Heart right ventricle (tissue), 16 donors: ENCODE results near the gene TPRA1. TPM values are rescaled to one million over a fixed set of nuclear protein-coding genes. Genes with fewer than 3 reads are reported as not detected.

Experiments used
- ATAC-seq, 8 donors: fragments of 200-7000 bp; cut with Tn5 transposase; one replicate each; pipeline ENCODE4 v1.9.1; 2020; ENCODE audit warnings: mild to moderate bottlenecking in 8 of 8, moderate library complexity in 8 of 8, moderate number of reproducible peaks in 1 of 8
- DNase-seq, 2 donors: peaks; one replicate each; pipeline ENCODE4 v3.0.0-alpha.2; 2020
- H3K27ac ChIP-seq, 10 donors: fragments of 200-600 bp; sonication (generic) in 2 of 10; one replicate each; pipeline versions ENCODE4 v1.5.0 to v1.8.0; 2020 to 2022; ENCODE audit warnings: mild to moderate bottlenecking in 3 of 10
- H3K27me3 ChIP-seq, 7 donors: fragments of 200-600 bp; one replicate each; pipeline ENCODE4 v1.8.0; 2021 to 2022; ENCODE audit warnings: mild to moderate bottlenecking in 2 of 7
- H3K36me3 ChIP-seq, 9 donors: fragments of 200-600 bp; sonication (generic) in 1 of 9; one replicate each; pipeline versions ENCODE4 v1.5.0 to v1.8.0; 2020 to 2022; ENCODE audit warnings: mild to moderate bottlenecking in 2 of 9
- H3K4me1 ChIP-seq, 9 donors: fragments of 200-600 bp; sonication (generic) in 1 of 9; one replicate each; pipeline versions ENCODE4 v1.5.0 to v1.8.0; 2020 to 2022; ENCODE audit warnings: mild to moderate bottlenecking in 4 of 9
- H3K4me3 ChIP-seq, 10 donors: fragments of 200-600 bp; sonication (generic) in 2 of 10; one replicate each; pipeline versions ENCODE4 v1.5.0 to v1.8.0; 2020 to 2022; ENCODE audit warnings: mild to moderate bottlenecking in 7 of 10, moderate library complexity in 2 of 10
- H3K9me3 ChIP-seq, 11 donors: fragments of 200-600 bp in 10 of 11; sonication (generic) in 2 of 11; one replicate each; pipeline versions ENCODE4 v1.5.0 to v1.8.0; 2013 to 2022; ENCODE audit warnings: mild to moderate bottlenecking in 2 of 11, control low read depth in 1 of 11, moderate library complexity in 1 of 11
- WGBS, 2 donors: extraction: QIAGEN DNeasy Blood & Tissue Kit; methylation state at CpG; one replicate each; pipeline ENCODE4 v1.1.7; 2013; ENCODE audit warnings: inconsistent platforms in 1 of 2; 5-methylcytosine and 5-hydroxymethylcytosine counted together
- intact Hi-C, 10 donors: fragments of 100-400 bp; cut with DNase I; formaldehyde crosslinking; loops; one replicate each; pipeline versions ENCODE4 v1.11.1 to v1.14.2; 2022
- polyA plus RNA-seq, 2 donors: library from polyadenylated mRNA; stranded (reverse); fragments of 200-250 nt; gene quantifications; one replicate each; pipeline ENCODE4 v1.2.3, GENCODE V29; 2013
- total RNA-seq, 10 donors: library from RNA; stranded (reverse); fragmentation: NEBNext Ultra II Directional in 3 of 10; extraction: Animal tissue kit (Norgen Biotek cat#: 25700) in 3 of 10; gene quantifications; one replicate each; pipeline versions ENCODE4 v1.2.1 to v1.2.4, GENCODE V29; 2021 to 2023
- TF ChIP-seq, protein P1 (sequence below), 9 donors: fragments of 200-600 bp; sonication (generic) in 2 of 9; IDR thresholded peaks; one replicate each; pipeline versions ENCODE4 v1.5.0 to v1.8.0; 2021 to 2022; ENCODE audit warnings: antibody characterized with exemption in 9 of 9, mild to moderate bottlenecking in 5 of 9, moderate library complexity in 1 of 9
- donor health status: Arrhythmogenic right ventricular cardiomyopathy.
- donor health status: ischemic (EF 13 %, LVEDD 7.1; RV severe dilation, severe dysfunction).
- donor health status: healthy with polysubstance abuse.
- donor health status: DM: no; HTN: yes; CAD: no.
- donor health status: DM: no; HTN: no; CAD: no.
- donor health status: ischemic (EF 25% LVEDD 6.9; RV normal size, moderate dysfunction).
- donor health status: ischemic (EF 25% LVEDD 5.7; RV mildly dilated, moderate dysfunction).
- donor health status: healthy.
- donor health status: DM: yes; HTN: yes; CAD: no.
- donor health status: Ischemic cardiomyopathy.
- donor health status: ischemic (EF 35%, LVEDD 5.7; RV mildly dilated, moderate dysfunction).
- donor health status: nonischemic (EF 11% LVEDD 7.7; RV severe dilation, severe dysfunction).
- donor health status: DM: yes; HTN: yes; CAD: no.
- donor health status: PGD.
- donor health status: ischemic (EF 29% LVEDD 5.4; RV normal size, mild dysfunction).
- donor health status: nonischemic (EF 23%, LVEDD 6.1; RV moderate dilation, normal function).

Gene TPRA1
- total and polyA plus RNA-seq, 12 donors = 11.0 to 26.0 (median 17.3) TPM

DNA sequence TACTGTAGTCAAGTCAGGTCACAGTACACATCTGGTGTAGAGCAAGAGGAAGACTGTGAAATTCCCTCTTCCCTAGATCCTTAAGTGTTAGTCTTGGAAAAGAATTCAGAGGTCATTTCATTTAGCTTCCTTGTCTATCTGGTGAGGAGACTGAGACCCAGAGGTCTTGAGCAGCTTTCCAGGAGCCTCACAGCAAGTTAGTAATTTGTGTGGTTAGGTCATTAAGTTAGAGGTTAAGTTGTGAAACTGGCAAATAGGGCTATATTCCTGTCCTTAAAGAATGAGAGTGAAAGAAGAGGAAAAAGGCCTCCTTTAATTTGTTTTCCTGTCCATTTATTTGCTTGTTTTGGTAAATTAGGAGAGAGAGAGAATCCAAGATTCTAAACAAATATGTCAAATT lies 47.4 kb upstream of the TPRA1 start:
- no peaks in the 10 kb centered on the region for H3K4me1 ChIP-seq
- TF ChIP-seq, protein P1, sequence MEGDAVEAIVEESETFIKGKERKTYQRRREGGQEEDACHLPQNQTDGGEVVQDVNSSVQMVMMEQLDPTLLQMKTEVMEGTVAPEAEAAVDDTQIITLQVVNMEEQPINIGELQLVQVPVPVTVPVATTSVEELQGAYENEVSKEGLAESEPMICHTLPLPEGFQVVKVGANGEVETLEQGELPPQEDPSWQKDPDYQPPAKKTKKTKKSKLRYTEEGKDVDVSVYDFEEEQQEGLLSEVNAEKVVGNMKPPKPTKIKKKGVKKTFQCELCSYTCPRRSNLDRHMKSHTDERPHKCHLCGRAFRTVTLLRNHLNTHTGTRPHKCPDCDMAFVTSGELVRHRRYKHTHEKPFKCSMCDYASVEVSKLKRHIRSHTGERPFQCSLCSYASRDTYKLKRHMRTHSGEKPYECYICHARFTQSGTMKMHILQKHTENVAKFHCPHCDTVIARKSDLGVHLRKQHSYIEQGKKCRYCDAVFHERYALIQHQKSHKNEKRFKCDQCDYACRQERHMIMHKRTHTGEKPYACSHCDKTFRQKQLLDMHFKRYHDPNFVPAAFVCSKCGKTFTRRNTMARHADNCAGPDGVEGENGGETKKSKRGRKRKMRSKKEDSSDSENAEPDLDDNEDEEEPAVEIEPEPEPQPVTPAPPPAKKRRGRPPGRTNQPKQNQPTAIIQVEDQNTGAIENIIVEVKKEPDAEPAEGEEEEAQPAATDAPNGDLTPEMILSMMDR (IDR thresholded peaks at IDR 0.05) = no peak
- no peak overlapping the region for H3K4me3 ChIP-seq
- peaks cover 0 to 5% (median 0%) of the 10 kb centered on the region in 7 donors for H3K27me3 ChIP-seq
- no peak for DNase-seq
- ATAC-seq = no peak
- no peaks in the 10 kb centered on the region for H3K9me3 ChIP-seq
- intact Hi-C loops = no loop called here
- no peak overlapping the region for H3K27ac ChIP-seq
- no peaks in the 10 kb centered on the region for H3K36me3 ChIP-seq

DNA sequence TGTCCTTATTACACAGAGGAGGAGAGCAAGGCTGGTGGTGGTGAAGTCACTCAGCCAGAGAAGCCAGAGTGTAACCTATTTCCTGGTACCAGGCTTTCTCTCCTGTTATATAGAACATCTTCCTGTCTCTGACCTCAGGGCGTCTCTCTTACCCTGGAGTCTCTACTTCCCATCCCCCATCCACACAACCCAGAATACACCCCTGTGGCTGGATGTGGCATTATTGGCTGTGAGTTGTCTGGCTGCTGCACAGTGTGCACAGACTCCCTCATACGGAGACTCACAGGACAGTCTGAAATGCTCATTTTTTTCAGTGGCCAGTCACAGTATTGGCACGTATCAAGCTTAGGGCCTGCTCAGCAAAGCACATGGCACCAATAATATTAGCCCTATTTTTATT lies 47.0 kb upstream of the TPRA1 start:
- no peaks in the 10 kb centered on the region for H3K9me3 ChIP-seq
- TF ChIP-seq, protein P1 (IDR thresholded peaks at IDR 0.05) = no peak
- no peaks in the 10 kb centered on the region for H3K4me1 ChIP-seq
- intact Hi-C loops = no loop called here
- no peak overlapping the region for H3K4me3 ChIP-seq
- ATAC-seq = no peak
- DNase-seq = no peak
- peaks cover 0 to 7% (median 3%) of the 10 kb centered on the region in 7 donors for H3K27me3 ChIP-seq
- no peak overlapping the region for H3K27ac ChIP-seq
- 79 to 80% methylated on average over 3 of the region's 3 CpGs for WGBS, 2 donors
- H3K36me3 ChIP-seq = no peaks in the 10 kb centered on the region

DNA sequence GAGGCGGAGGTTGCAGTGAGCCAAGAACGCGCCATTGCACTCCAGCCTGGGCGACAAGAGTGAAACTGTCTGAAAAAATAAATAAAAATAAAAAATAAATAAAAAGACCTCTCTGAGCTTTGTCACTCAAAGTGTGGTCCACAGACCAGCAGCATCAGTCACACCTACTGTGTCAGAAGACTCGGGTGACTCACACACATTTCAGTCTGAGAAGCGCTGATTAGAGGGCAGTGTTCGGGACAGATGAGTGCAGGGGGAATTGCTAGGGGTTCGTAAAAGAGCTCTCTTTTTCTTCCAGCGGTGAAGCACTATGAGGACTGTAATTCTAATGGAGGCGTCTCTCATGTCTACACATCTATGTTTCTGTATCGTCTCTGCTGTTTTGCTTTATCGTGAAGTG lies 44.1 kb upstream of the TPRA1 start:
- H3K4me3 ChIP-seq = no peak overlapping the region
- no peaks in the 10 kb centered on the region for H3K9me3 ChIP-seq
- H3K36me3 ChIP-seq = no peaks in the 10 kb centered on the region
- TF ChIP-seq, protein P1 (IDR thresholded peaks at IDR 0.05) = no peak
- H3K27ac ChIP-seq = no peak overlapping the region
- intact Hi-C loops = no loop called here
- WGBS, 2 donors = 90 to 91% methylated on average over 12 of the region's 12 CpGs
- no peak for ATAC-seq
- peaks cover 3 to 10% (median 7%) of the 10 kb centered on the region in 9 donors for H3K4me1 ChIP-seq
- peaks cover 0 to 28% (median 20%) of the 10 kb centered on the region in 7 donors for H3K27me3 ChIP-seq
- DNase-seq = no peak

DNA sequence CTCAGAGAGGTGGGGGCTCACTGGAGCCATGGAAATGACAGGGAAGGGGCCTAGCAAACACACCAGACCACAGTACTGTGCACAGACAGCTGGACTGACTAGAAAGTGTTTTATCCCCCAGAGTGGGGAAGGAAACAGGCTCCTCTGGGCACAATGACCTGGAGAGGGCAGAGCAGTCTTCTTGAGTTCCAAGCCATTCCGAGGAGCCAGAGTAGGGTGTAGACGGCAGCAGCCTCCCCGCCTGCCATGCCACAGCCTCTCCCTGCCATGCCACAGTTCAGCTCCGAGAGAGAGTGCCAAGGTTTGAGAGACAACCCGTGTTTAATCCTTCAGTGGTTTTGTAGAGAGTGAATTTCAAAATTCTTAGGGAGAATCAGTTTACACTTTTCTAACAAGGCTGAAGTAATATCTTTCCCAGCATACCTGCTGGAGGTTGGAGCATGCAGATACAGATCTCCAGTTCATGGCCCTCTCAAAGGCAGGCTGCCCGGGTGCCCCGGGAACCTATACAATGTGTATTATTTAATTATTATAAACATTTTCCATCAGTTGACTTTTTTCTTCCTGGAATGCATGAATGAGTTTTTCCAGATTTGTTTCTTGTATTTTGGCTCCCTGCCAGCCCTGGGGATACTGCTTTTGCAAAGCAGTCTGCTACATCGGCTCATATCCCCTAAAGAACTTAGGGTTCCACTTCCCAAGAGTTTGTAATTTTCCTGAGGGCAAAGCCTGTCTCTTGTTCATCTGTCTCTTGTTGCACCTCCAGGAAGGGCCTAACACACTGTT lies 41.7 kb upstream of the TPRA1 start:
- Histone ChIP-seq H3K4me1 (peaks cover 6 to 17% (median 10%) of the 10 kb centered on the region in 9 donors), H3K9me3 (no peaks in the 10 kb centered on the region), H3K27ac (no peak overlapping the region), H3K27me3 (peaks cover 0 to 36% (median 24%) of the 10 kb centered on the region in 7 donors), H3K36me3 (no peaks in the 10 kb centered on the region), H3K4me3 (no peak overlapping the region)
- TF ChIP-seq, protein P1 (IDR thresholded peaks at IDR 0.05) = no peak
- DNase-seq = no peak
- intact Hi-C loops = no loop called here
- WGBS, 2 donors = 75 to 81% methylated on average over 8 of the region's 8 CpGs
- no peak for ATAC-seq
